Measurements from ENCODE around the gene ASPM.

Gene ASPM

GRCh38 chr1:197146101-197147095 lies at the start of gene ASPM:
ASPM (minus strand) TSS chr1:197146669; CDS start chr1:197146437, 232 bp downstream.
- DNase-seq = peak; percentile 84 to 90

- no peak for DNase-seq
Observed at GRCh38 chr1:197195100-197195499, 48.6 kb upstream of the ASPM start.

- peak in 1 of 2 experiments; percentile 9 for DNase-seq
Observed at GRCh38 chr1:197184190-197184589, 37.7 kb upstream of the ASPM start.

- DNase-seq = no peak
Observed at GRCh38 chr1:197183195-197183748, 36.8 kb upstream of the ASPM start.

- no peak for DNase-seq
Observed at GRCh38 chr1:197182716-197183115, 36.2 kb upstream of the ASPM start.

GRCh38 chr1:197181982-197182381 lies 35.5 kb upstream of the ASPM start:
- DNase-seq = no peak

GRCh38 chr1:197180252-197180878 lies 33.9 kb upstream of the ASPM start:
- DNase-seq = peak in 1 of 2 experiments; percentile 43

GRCh38 chr1:197178998-197179397 lies 32.5 kb upstream of the ASPM start:
- no peak for DNase-seq

- no peak for DNase-seq
Observed at GRCh38 chr1:197174818-197175217, 28.3 kb upstream of the ASPM start.

GRCh38 chr1:197173571-197174507 lies 27.4 kb upstream of the ASPM start:
- no peak for DNase-seq

- DNase-seq = no peak
Observed at GRCh38 chr1:197171531-197171930, 25.1 kb upstream of the ASPM start.

- DNase-seq = no peak
Observed at GRCh38 chr1:197170538-197170937, 24.1 kb upstream of the ASPM start.

- no peak for DNase-seq
Observed at GRCh38 chr1:197159461-197159860, 13.0 kb upstream of the ASPM start.

GRCh38 chr1:197156692-197157091 lies 10.2 kb upstream of the ASPM start:
- no peak for DNase-seq

- DNase-seq = no peak
Observed at GRCh38 chr1:197152662-197153061, 6.2 kb upstream of the ASPM start.

- DNase-seq = no peak
Observed at GRCh38 chr1:197151185-197151584, 4.7 kb upstream of the ASPM start.

GRCh38 chr1:197150336-197151005 lies 4.0 kb upstream of the ASPM start:
- DNase-seq = no peak

- peak; percentile 80 to 94 for DNase-seq
Observed at GRCh38 chr1:197149340-197149739, 2.9 kb upstream of the ASPM start.

GRCh38 chr1:197145446-197146024 lies 934 bp downstream of the ASPM start:
- DNase-seq = peak in 1 of 2 experiments; percentile 11

GRCh38 chr1:197144570-197145325 lies 1.7 kb downstream of the ASPM start:
- no peak for DNase-seq

GRCh38 chr1:197143276-197143675 lies 3.2 kb downstream of the ASPM start:
- DNase-seq = no peak
